Measurements from ENCODE around the gene KCND3.

DNA sequence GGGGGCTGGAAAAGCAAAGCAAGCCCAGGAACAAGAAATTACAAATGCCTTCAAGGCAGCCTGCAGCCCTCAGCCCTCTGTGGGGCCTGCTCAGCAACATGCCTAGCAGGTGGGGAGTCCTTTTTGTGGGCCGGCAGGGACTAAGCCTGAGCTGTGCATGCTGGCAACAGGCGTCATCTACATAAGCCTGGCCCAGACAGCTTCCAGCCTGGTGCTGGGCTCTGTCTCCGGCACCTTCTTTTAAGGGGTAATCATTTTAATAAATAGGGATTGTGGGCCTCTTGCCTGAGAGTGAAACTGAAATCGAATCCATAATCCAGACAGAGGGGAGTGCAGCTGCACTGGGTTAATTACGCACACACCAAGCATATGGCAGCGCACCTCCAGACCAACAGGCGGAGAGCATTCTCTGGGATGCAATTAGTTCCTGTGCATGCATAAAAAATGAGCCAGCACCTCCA is 137.2 kb downstream of the KCND3 start:
- TF ChIP-seq, protein P1, sequence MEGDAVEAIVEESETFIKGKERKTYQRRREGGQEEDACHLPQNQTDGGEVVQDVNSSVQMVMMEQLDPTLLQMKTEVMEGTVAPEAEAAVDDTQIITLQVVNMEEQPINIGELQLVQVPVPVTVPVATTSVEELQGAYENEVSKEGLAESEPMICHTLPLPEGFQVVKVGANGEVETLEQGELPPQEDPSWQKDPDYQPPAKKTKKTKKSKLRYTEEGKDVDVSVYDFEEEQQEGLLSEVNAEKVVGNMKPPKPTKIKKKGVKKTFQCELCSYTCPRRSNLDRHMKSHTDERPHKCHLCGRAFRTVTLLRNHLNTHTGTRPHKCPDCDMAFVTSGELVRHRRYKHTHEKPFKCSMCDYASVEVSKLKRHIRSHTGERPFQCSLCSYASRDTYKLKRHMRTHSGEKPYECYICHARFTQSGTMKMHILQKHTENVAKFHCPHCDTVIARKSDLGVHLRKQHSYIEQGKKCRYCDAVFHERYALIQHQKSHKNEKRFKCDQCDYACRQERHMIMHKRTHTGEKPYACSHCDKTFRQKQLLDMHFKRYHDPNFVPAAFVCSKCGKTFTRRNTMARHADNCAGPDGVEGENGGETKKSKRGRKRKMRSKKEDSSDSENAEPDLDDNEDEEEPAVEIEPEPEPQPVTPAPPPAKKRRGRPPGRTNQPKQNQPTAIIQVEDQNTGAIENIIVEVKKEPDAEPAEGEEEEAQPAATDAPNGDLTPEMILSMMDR (tag by site-specific recombination; IDR thresholded peaks at IDR 0.05): no peak
- TF ChIP-seq, protein P2, sequence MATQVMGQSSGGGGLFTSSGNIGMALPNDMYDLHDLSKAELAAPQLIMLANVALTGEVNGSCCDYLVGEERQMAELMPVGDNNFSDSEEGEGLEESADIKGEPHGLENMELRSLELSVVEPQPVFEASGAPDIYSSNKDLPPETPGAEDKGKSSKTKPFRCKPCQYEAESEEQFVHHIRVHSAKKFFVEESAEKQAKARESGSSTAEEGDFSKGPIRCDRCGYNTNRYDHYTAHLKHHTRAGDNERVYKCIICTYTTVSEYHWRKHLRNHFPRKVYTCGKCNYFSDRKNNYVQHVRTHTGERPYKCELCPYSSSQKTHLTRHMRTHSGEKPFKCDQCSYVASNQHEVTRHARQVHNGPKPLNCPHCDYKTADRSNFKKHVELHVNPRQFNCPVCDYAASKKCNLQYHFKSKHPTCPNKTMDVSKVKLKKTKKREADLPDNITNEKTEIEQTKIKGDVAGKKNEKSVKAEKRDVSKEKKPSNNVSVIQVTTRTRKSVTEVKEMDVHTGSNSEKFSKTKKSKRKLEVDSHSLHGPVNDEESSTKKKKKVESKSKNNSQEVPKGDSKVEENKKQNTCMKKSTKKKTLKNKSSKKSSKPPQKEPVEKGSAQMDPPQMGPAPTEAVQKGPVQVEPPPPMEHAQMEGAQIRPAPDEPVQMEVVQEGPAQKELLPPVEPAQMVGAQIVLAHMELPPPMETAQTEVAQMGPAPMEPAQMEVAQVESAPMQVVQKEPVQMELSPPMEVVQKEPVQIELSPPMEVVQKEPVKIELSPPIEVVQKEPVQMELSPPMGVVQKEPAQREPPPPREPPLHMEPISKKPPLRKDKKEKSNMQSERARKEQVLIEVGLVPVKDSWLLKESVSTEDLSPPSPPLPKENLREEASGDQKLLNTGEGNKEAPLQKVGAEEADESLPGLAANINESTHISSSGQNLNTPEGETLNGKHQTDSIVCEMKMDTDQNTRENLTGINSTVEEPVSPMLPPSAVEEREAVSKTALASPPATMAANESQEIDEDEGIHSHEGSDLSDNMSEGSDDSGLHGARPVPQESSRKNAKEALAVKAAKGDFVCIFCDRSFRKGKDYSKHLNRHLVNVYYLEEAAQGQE (tag by site-specific recombination; IDR thresholded peaks at IDR 0.05): no peak
